Neuronal stem cell (in vitro differentiated cells): ENCODE results near the gene POLD1.

Experiments
- DNase-seq: peaks from one replicate; pipeline ENCODE4 v3.0.0-alpha.2; 2013; ENCODE audit warnings: low spot score
- H2AFZ ChIP-seq: one replicate; pipeline ENCODE4 v1.6.1; 2013; ENCODE audit warnings: mild to moderate bottlenecking, low read length, inconsistent platforms
- H2AK5ac ChIP-seq: 2 replicates; pipeline ENCODE4 v1.6.1; 2013; ENCODE audit warnings: low read depth, mild to moderate bottlenecking, inconsistent platforms, low read length, moderate library complexity, mixed read lengths
- H2BK120ac ChIP-seq: 2 replicates; pipeline ENCODE4 v1.6.1; 2013; ENCODE audit warnings: low read depth, mild to moderate bottlenecking, inconsistent platforms, low read length, moderate library complexity, mixed read lengths
- H2BK12ac ChIP-seq: one replicate; pipeline ENCODE4 v1.6.1; 2013; ENCODE audit warnings: low read length, inconsistent platforms
- H2BK15ac ChIP-seq: 2 replicates; pipeline ENCODE4 v1.6.1; 2013; ENCODE audit warnings: mild to moderate bottlenecking, low read length, inconsistent platforms, mixed read lengths
- H2BK5ac ChIP-seq: one replicate; pipeline ENCODE4 v1.6.1; 2013; ENCODE audit warnings: inconsistent platforms, mild to moderate bottlenecking, low read length, moderate library complexity
- H3K14ac ChIP-seq: one replicate; pipeline ENCODE4 v1.6.1; 2013; ENCODE audit warnings: low read length, inconsistent platforms
- H3K18ac ChIP-seq: 2 replicates; pipeline ENCODE4 v1.6.1; 2013; ENCODE audit warnings: low read length, inconsistent platforms
- H3K23ac ChIP-seq: 2 replicates; pipeline ENCODE4 v1.6.1; 2013; ENCODE audit warnings: low read depth, mild to moderate bottlenecking, mixed read lengths, low read length, inconsistent platforms; ENCODE audit not compliant: poor library complexity
- H3K27ac ChIP-seq: replicated peaks from 3 replicates; pipeline ENCODE4 v1.5.1; 2013; ENCODE audit warnings: low read length, inconsistent platforms
- H3K27me3 ChIP-seq, 3 experiments: 2 replicates each; pipeline ENCODE4 v1.6.1; 2013; ENCODE audit warnings: low read length in 3 of 3, mild to moderate bottlenecking in 2 of 3, inconsistent platforms in 1 of 3, low read depth in 1 of 3, mixed read lengths in 1 of 3, moderate library complexity in 1 of 3; ENCODE audit not compliant: control insufficient read depth in 3 of 3, insufficient read depth in 3 of 3
- H3K36me3 ChIP-seq, 2 donors: replicated peaks in 1 of 2; 2 replicates each; pipeline ENCODE4 v1.6.1; 2013; ENCODE audit warnings: low read length in 2 of 2; ENCODE audit not compliant: control insufficient read depth in 2 of 2, insufficient read depth in 2 of 2
- H3K4ac ChIP-seq: 2 replicates; pipeline ENCODE4 v1.6.1; 2013; ENCODE audit warnings: inconsistent platforms, mild to moderate bottlenecking, low read length, moderate library complexity
- H3K4me1 ChIP-seq, 2 donors: 1 replicate in 1 of 2; 2 replicates in 1 of 2; pipeline ENCODE4 v1.6.1; 2013; ENCODE audit warnings: low read length in 2 of 2, low read depth in 1 of 2; ENCODE audit not compliant: control insufficient read depth in 2 of 2, insufficient read depth in 1 of 2
- H3K4me2 ChIP-seq: one replicate; pipeline ENCODE4 v1.6.1; 2013; ENCODE audit warnings: mild to moderate bottlenecking, low read length, inconsistent platforms; ENCODE audit not compliant: insufficient read depth, poor library complexity, severe bottlenecking
- H3K4me3 ChIP-seq, 2 donors: 2 replicates each; pipeline ENCODE4 v1.5.1; 2013; ENCODE audit warnings: low read length in 2 of 2, mild to moderate bottlenecking in 2 of 2, inconsistent platforms in 1 of 2, moderate library complexity in 1 of 2
- H3K79me1 ChIP-seq: one replicate; pipeline ENCODE4 v1.6.1; 2013; ENCODE audit warnings: low read depth, mild to moderate bottlenecking, inconsistent platforms, low read length, moderate library complexity
- H3K9ac ChIP-seq: one replicate; pipeline ENCODE4 v1.6.1; 2013; ENCODE audit warnings: mild to moderate bottlenecking, low read depth, low read length, inconsistent platforms; ENCODE audit not compliant: poor library complexity
- H3K9me3 ChIP-seq, 2 donors: replicated peaks in 1 of 2; 2 replicates each; pipeline versions ENCODE3 to v1.6.1; 2013; ENCODE audit warnings: low read length in 2 of 2, mild to moderate bottlenecking in 2 of 2, inconsistent platforms in 1 of 2, low read depth in 1 of 2, mixed read lengths in 1 of 2, moderate library complexity in 1 of 2; ENCODE audit not compliant: control insufficient read depth in 2 of 2, insufficient read depth in 1 of 2
- H4K8ac ChIP-seq: one replicate; pipeline ENCODE4 v1.6.1; 2013; ENCODE audit warnings: low read depth, mild to moderate bottlenecking, inconsistent platforms, low read length, moderate library complexity
- H4K91ac ChIP-seq: one replicate; pipeline ENCODE4 v1.6.1; 2013; ENCODE audit warnings: low read length, low read depth, mild to moderate bottlenecking, inconsistent platforms; ENCODE audit not compliant: poor library complexity
- WGBS, 2 donors: extraction: QIAGEN DNeasy Blood & Tissue Kit; methylation state at CpG; one replicate each; pipeline ENCODE4 v1.1.7; 2013; ENCODE audit warnings: missing lambda C conversion rate in 2 of 2, mixed read lengths in 1 of 2; ENCODE audit not compliant: insufficient read length in 2 of 2, insufficient replicate concordance in 1 of 2; ENCODE audit errors: extremely low coverage in 2 of 2; 5-methylcytosine and 5-hydroxymethylcytosine counted together

The POLD1 gene

DNA sequence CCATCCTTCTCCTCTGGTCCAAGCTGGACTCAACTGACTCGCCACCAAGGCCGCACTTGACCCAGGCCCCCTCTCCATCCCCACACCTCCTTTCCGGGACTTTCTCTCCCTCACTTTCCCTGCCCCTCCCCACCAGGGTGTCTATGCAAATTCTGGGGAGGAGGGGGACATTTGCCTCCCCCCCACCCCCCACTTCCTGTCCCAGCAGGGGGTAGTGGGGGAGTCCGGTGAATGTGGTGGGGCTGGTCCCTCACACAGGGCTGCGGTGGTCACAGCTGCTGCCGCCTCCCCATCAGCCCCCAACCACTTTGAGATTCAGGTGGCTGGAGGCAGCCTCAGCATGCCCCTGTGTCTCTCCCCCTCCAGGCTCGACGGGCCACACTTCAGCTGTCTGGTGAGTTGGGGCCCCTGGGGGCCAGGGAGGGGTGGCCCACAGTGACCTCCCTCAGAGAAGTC, 35.5 kb downstream of the POLD1 start:
- H3K4ac ChIP-seq = no peak overlapping the region
- H4K91ac ChIP-seq = no peak overlapping the region
- H3K36me3 ChIP-seq = peaks cover 2 to 4% of the 10 kb centered on the region in 2 donors
- no peak overlapping the region for H3K9ac ChIP-seq
- no peak overlapping the region for H2BK5ac ChIP-seq
- H3K4me3 ChIP-seq = no peak overlapping the region
- H2AFZ ChIP-seq = peak overlapping the region; percentile 56
- no peaks in the 10 kb centered on the region for H3K79me1 ChIP-seq
- H3K18ac ChIP-seq = peak overlapping the region; percentile 16
- no peak for DNase-seq
- no peak overlapping the region for H4K8ac ChIP-seq
- H3K4me2 ChIP-seq = no peak overlapping the region
- no peak overlapping the region for H3K27ac ChIP-seq
- peak overlapping the region; percentile 5 for H2BK12ac ChIP-seq
- H2BK15ac ChIP-seq = no peak overlapping the region
- WGBS, 2 donors = no CpG with 5 or more reads among the region's 8 CpGs
- peak overlapping the region; percentile 9 for H2AK5ac ChIP-seq
- peaks cover 5 to 6% of the 10 kb centered on the region in 2 donors for H3K4me1 ChIP-seq
- H2BK120ac ChIP-seq = no peak overlapping the region
- H3K9me3 ChIP-seq = peaks cover 0 to 2% of the 10 kb centered on the region in 2 donors
- peaks cover 0 to 20% (median 5%) of the 10 kb centered on the region in 3 experiments for H3K27me3 ChIP-seq
- no peak overlapping the region for H3K23ac ChIP-seq
- no peak overlapping the region for H3K14ac ChIP-seq

DNA sequence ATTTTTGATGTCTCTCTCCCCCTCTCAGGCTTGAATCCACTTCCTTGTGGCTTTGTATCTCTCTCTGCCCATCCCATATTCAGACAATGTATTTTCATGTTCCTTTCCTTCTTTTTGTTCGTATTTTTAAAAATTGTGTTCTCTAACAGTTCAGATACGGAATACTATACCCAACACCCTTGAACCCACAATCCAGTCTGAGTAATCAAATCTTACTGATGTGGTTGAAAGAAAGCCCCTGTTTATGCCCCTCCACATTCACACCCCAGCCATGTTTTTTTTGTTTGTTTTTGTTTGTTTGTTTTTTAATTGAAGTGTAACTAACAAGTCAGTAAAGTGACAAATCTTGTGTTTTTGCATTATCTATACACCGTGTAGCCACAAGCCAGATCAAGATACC, 36.0 kb downstream of the POLD1 start:
- H3K9me3 ChIP-seq = peaks cover 0 to 2% of the 10 kb centered on the region in 2 donors
- WGBS, 2 donors = no CpG with 5 or more reads among the region's 3 CpGs
- no peak overlapping the region for H3K23ac ChIP-seq
- H4K91ac ChIP-seq = no peak overlapping the region
- no peak overlapping the region for H2BK5ac ChIP-seq
- H3K4ac ChIP-seq = no peak overlapping the region
- H2BK120ac ChIP-seq = no peak overlapping the region
- H3K4me3 ChIP-seq = no peak overlapping the region
- peaks cover 5 to 6% of the 10 kb centered on the region in 2 donors for H3K4me1 ChIP-seq
- no peaks in the 10 kb centered on the region for H3K79me1 ChIP-seq
- peaks cover 0 to 20% (median 5%) of the 10 kb centered on the region in 3 experiments for H3K27me3 ChIP-seq
- no peak overlapping the region for H2BK12ac ChIP-seq
- no peak overlapping the region for H2AK5ac ChIP-seq
- H3K18ac ChIP-seq = no peak overlapping the region
- no peak for DNase-seq
- no peak overlapping the region for H4K8ac ChIP-seq
- H3K9ac ChIP-seq = no peak overlapping the region
- H2BK15ac ChIP-seq = no peak overlapping the region
- H2AFZ ChIP-seq = no peak overlapping the region
- no peak overlapping the region for H3K27ac ChIP-seq
- no peak overlapping the region for H3K4me2 ChIP-seq
- no peak overlapping the region for H3K14ac ChIP-seq
- peaks cover 1 to 2% of the 10 kb centered on the region in 2 donors for H3K36me3 ChIP-seq

DNA sequence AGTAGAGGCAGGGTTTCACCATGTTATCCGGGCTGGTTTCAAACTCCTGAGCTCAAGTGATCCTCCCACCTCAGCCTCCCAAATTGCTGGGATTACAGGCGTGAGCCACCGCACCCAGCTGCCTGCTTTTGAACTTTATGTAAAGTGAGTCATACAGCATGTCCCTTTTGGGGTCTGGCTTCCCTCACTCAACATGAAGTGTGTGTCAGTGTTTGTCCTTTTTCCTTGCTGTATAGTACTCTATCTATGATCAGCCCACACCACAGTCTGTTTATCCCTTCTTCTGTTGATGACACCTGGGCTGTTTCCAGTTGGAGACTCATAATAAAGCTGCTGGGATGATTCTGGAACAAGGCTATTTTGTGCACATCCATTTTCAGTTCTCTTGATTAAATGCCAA, 36.7 kb downstream of the POLD1 start:
- no peak overlapping the region for H2AFZ ChIP-seq
- peaks cover 0 to 2% of the 10 kb centered on the region in 2 donors for H3K9me3 ChIP-seq
- no CpG with 5 or more reads among the region's 3 CpGs for WGBS, 2 donors

DNA sequence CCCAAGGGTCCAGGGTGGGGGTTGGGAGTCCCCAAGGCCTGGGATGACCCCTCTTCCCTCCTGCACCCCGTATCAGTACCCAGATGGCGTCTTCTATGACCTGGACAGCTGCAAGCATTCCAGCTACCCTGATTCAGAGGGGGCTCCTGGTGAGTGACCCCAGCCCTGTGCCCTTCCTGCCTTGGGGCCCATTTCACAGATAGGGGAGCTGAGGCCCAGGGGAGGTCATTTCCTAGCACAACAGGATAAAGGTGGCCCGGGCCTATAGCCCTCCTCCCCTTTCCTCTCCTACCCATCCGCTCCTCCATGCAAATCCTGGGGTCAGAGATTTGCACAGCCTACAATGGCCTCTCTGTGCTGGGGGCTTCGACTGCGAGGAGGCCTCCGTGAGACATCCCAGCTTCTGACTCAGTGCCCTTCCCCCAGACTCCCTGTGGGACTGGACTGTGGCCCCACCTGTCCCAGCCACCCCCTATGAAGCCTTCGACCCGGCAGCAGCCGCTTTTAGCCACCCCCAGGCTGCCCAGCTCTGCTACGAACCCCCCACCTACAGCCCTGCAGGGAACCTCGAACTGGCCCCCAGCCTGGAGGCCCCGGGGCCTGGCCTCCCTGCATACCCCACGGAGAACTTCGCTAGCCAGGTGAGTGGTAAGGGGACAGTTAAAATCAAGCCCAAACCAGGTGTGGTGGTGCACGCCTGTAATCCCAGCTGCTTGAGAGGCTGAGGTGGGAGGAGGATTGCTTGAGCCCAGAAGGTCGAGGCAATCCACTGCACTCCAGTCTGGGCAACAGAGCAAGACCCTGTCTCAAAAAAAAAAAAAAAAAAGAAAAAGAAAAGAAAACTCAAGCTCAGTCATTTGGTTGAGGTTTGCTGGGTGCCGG, 38.5 kb downstream of the POLD1 start:
- WGBS, 2 donors = no CpG with 5 or more reads among the region's 18 CpGs
- Histone ChIP-seq H2AFZ (no peak overlapping the region), H3K14ac (no peak overlapping the region), H2BK5ac (no peak overlapping the region), H3K4me3 (no peak overlapping the region), H2BK15ac (peak overlapping the region; percentile 71), H3K9me3 (peaks cover 0 to 2% of the 10 kb centered on the region in 2 donors), H2BK12ac (no peak overlapping the region), H3K23ac (no peak overlapping the region), H3K27ac (no peak overlapping the region), H3K4me2 (no peak overlapping the region), H2AK5ac (no peak overlapping the region), H3K18ac (no peak overlapping the region), H4K91ac (no peak overlapping the region), H3K36me3 (no peaks in the 10 kb centered on the region), H3K4me1 (peaks cover 5 to 6% of the 10 kb centered on the region in 2 donors), H2BK120ac (no peak overlapping the region), H3K79me1 (no peaks in the 10 kb centered on the region), H3K27me3 (peaks cover 2 to 20% (median 5%) of the 10 kb centered on the region in 3 experiments), H3K9ac (no peak overlapping the region), H3K4ac (no peak overlapping the region), H4K8ac (no peak overlapping the region)
- DNase-seq = no peak

More for the DNA sequence above, 36.7 kb downstream of the POLD1 start:
- H4K91ac ChIP-seq = no peak overlapping the region
- H3K79me1 ChIP-seq = no peaks in the 10 kb centered on the region
- no peak for DNase-seq
- H2BK12ac ChIP-seq = no peak overlapping the region
- no peak overlapping the region for H2BK15ac ChIP-seq
- H3K14ac ChIP-seq = no peak overlapping the region
- no peak overlapping the region for H3K27ac ChIP-seq
- no peak overlapping the region for H3K4me2 ChIP-seq
- no peak overlapping the region for H3K4ac ChIP-seq
- no peak overlapping the region for H2BK120ac ChIP-seq
- H3K23ac ChIP-seq = no peak overlapping the region
- no peak overlapping the region for H2AK5ac ChIP-seq
- H4K8ac ChIP-seq = no peak overlapping the region
- no peak overlapping the region for H3K9ac ChIP-seq
- no peak overlapping the region for H2BK5ac ChIP-seq
- no peak overlapping the region for H3K4me3 ChIP-seq
- H3K18ac ChIP-seq = no peak overlapping the region
- H3K36me3 ChIP-seq = no peaks in the 10 kb centered on the region
- H3K27me3 ChIP-seq = peaks cover 0 to 20% (median 5%) of the 10 kb centered on the region in 3 experiments
- peaks cover 5 to 6% of the 10 kb centered on the region in 2 donors for H3K4me1 ChIP-seq
